T1000 (cell line): Measurements from ENCODE around the gene TMEM54.
"Not testable (repeated sequence)": the region's sequence is repeated elsewhere in the genome, so short reads cannot be mapped to it uniquely, and the experiment has no call there.

Experiments
- DNase-seq: peaks from one replicate; lab custom pipeline; 2025; ENCODE audit warnings: mixed read lengths; lab: John Stamatoyannopoulos, UW

TMEM54 gene

GRCh38 chr1:32919811-32920733 is 18.9 kb upstream of the TMEM54 start:
- no peak for DNase-seq

GRCh38 chr1:32918179-32918578 is 17.0 kb upstream of the TMEM54 start:
- DNase-seq = no peak

GRCh38 chr1:32917521-32917920 is 16.3 kb upstream of the TMEM54 start:
- no peak for DNase-seq

GRCh38 chr1:32915766-32916706 is 14.8 kb upstream of the TMEM54 start:
- DNase-seq = no peak

- DNase-seq = no peak
Observed at GRCh38 chr1:32910319-32910718, 9.1 kb upstream of the TMEM54 start.

- no peak for DNase-seq
Observed at GRCh38 chr1:32907435-32907834, 6.2 kb upstream of the TMEM54 start.

- DNase-seq = no peak
Observed at GRCh38 chr1:32906654-32907053, 5.5 kb upstream of the TMEM54 start.

GRCh38 chr1:32905588-32905987 is 4.4 kb upstream of the TMEM54 start:
- DNase-seq = not testable (repeated sequence)

- no peak for DNase-seq
Observed at GRCh38 chr1:32904797-32905196, 3.6 kb upstream of the TMEM54 start.

GRCh38 chr1:32903991-32904785 is 3.0 kb upstream of the TMEM54 start:
- DNase-seq = no peak

GRCh38 chr1:32902535-32902920 is 1.3 kb upstream of the TMEM54 start:
- DNase-seq = no peak

- no peak for DNase-seq
Observed at GRCh38 chr1:32901823-32902534, 790 bp upstream of the TMEM54 start.

GRCh38 chr1:32900371-32900955 is 726 bp downstream of the TMEM54 start:
- DNase-seq = no peak

- DNase-seq = no peak
Observed at GRCh38 chr1:32899586-32900296, 1.4 kb downstream of the TMEM54 start.

GRCh38 chr1:32898958-32899357 is 2.2 kb downstream of the TMEM54 start:
- DNase-seq = no peak

GRCh38 chr1:32898056-32898455 is 3.1 kb downstream of the TMEM54 start:
- no peak for DNase-seq

GRCh38 chr1:32897082-32898049 is 3.8 kb downstream of the TMEM54 start:
- DNase-seq = no peak

- no peak for DNase-seq
Observed at GRCh38 chr1:32896451-32896850, 4.7 kb downstream of the TMEM54 start.
